Activated CD4-positive, alpha-beta T cell treated with anti-CD3 and anti-CD28 coated beads for 1 hour (primary cell): ENCODE results near the gene PGAP3.

ENCODE experiments used
- DNase-seq: peaks from one replicate; pipeline ENCODE4 v3.0.0-alpha.2; 2020

PGAP3 gene

DNA sequence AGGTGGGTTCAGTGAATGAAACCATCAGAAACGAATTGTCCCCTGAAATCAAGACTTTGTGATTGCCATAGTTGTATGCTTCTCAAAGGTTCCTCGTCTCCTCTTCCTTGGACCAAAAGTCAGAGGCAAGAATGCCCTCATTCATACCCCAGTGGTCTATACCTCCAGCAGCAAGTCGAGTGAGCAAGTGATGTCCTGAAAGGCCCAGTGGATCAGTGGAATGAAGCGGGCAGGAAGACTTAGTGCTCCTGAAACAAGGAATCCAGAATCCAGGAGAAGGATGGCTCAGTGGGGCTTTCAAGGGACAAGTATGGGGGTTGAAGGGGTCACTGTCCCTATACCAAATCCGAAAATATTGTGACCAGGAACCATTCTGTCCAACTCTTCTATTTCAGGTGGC lies 6.7 kb upstream of the PGAP3 start:
- DNase-seq, result no peak

DNA sequence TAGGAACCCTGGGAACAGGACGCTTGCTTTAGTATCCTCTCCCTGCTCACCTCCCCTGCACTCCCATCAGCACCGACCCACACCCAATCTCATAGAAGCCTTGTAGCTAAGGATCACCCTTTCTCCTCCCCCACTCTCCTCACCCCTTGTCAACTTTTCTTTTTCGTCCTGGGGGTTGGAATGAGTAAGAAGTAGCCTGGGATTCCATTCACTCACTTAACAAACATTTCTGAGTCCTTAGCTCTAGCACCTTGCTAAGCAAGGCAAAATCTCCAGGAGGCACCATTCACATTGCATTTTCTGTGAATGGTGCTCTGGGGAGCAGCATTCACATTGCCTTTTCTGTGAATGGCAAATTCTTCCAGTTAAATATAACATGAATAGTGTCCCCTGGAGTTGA lies 1.1 kb upstream of the PGAP3 start:
- no peak for DNase-seq

DNA sequence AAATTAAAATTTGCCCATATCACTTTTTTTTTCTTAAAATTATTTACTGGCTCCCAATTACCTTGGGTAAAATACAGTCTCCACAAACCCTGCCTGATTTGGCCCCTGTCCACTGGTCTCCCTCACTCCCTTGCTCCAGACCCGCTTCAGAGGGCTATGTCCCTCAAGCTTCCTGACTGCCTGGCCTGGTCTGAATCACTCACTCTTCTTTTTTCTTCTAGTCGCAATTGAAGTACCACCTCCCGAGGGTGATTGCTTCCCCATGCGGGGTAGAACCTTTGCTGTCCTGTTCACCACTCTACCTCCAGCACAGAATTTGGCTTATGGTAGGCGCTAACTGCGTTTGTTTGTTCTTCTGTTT lies 598 bp upstream of the PGAP3 start:
- no peak for DNase-seq

DNA sequence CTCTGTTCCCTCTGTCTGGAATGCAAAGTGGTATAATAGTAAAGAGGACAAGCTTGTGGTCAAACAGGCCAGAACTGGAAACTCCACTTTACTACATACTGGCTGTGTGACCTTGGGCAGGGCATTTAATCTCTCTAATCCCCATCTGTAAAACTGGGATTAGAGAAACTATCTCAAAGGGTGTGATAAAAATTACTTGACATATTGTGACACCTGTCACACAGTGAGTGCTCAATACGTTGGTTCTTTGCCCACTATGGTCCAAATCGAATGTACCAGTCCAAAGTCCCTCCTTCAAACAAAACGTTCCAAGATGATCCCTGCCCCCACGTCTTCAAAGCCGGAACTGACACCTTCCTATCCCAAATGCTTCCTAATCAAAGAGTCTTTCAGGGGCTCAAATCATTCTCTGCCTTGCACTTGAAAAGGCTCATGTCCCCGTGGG lies 734 bp downstream of the PGAP3 start:
- no peak for DNase-seq

DNA sequence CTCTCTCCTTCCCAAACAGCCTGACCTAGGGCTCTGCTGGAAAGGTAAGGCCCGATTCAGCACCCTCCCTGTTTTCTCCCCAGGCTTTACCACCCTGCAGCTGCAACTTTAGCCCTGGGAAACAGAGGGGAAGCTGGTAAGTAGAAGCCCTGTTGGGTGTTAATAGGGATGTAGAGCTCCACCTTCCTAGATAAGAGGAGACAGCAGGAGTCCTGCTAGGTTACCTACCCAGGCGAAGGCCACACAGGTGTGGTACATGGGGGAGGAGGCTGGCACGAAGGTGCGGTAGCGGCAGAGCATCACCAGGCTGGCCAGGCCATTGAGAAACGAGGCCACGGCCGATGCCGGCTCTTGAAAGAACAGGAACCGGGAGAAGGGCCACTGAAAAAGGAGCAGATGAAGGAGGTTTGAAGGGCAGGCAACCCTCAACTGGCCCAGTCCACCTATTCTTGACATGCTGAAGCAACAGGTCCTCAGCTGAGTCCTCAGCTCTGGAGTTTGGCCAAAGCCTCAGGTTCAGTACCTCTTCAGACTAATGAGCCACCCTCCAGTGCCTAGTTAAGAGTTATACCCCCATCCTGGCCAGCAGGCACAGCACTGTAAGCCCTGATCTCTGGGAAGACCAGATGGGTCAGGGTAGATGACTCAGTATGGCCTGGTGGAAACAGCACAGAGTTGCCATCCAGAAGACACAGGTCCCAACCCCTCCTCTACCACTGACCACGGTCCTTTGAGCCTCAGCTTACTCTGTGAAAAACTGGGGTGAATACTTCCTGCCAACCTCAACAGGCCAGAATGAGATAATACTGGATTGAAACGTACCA lies 3.3 kb downstream of the PGAP3 start:
- DNase-seq, result no peak

DNA sequence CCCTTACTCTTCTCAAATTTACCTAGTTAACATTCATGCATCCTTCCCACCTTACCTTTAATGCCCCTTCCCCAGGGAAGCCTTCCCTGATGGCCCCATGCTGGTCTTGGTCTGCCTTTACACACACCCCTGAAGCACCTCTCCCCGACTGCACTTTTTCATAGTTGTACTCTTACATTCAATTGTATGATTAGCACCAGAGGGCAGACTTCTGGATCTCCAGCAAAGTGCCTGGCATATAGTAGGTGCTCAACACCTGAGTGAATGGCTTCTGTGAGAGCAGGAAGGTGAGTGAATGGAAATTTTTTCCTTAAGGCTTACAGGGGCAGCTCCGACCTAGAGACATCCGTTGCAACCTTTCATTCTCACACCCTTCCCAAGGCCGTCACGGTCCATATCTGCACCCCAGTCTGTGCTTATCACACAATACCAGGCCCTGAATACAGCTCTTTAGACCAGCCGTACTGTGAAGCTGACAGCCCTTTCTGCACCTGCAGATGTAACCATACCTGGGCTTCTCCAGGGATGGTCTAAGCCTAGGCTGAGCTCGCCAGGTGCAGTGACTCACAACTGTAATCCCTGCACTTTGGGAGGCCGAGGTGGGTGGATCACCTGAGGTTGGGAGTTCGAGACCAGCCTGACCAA lies 4.4 kb downstream of the PGAP3 start:
- no peak for DNase-seq

DNA sequence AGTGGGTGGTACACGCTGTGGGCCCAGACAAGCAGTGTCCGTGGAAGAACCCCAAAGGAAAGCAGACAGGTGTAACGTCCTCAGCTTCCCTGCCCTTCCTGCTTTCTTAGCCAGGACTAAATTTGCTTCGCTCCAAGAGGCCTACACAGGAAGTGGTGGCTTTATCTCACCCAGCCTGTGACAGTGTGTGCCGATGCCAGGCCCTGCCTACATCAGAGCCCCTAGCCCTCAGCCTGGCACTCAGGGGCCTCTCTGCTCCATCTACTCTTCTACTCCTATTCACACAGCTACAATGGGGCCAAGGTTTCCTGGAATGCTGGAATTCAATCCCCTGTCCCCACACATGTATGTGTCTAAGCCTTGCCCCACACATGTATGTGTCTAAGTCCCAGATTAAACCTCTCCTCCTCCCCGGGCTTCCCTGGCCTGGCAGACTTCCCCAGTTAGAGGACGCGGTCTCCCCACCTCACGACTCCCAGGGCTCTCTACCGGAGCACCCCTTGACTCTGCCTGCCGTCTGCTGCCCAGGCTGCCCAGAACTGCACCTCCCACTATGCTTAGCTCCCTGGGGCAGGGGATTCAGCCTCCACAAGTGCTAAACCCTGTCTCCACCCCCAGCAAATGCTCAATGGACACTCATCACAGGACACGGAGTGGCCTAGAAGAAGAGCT lies 8.2 kb downstream of the PGAP3 start:
- DNase-seq, result no peak

DNA sequence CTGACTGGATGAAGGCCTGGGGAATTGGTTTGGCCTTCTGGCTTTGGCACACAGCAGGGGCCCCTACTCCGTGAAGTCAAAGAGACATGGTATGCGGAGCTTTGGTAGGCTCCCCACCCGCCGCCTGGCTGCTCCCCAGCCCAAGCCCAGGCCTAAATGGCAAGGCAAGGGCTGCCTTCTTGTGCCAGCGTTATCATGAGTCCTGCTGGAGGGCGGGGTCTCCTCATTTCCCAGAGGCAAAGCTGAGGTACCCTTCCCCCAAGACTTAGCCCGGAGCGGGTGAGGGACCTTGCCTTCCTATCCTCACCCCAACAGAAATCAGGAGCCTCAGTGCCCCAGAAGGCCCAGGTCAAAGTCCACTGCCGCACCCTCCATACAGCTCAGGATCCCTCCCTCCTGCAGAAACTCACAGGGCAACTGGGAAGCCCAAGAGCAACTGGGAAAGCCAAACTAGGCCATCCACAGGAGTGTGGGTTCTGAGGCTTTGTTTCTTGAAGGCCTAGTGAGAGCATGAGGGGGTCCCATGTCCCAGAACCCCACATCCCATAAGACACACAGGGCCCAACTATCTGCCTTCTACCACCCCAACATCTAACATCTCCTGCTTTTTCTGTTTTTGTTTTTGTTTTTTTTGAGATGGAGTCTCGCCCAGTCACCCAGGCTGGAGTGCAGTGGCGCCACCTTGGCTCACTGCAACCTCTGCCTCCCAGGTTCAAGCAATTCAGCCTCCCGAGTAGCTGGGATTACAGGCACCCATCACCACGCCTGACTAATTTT lies 9.3 kb downstream of the PGAP3 start:
- no peak for DNase-seq

DNA sequence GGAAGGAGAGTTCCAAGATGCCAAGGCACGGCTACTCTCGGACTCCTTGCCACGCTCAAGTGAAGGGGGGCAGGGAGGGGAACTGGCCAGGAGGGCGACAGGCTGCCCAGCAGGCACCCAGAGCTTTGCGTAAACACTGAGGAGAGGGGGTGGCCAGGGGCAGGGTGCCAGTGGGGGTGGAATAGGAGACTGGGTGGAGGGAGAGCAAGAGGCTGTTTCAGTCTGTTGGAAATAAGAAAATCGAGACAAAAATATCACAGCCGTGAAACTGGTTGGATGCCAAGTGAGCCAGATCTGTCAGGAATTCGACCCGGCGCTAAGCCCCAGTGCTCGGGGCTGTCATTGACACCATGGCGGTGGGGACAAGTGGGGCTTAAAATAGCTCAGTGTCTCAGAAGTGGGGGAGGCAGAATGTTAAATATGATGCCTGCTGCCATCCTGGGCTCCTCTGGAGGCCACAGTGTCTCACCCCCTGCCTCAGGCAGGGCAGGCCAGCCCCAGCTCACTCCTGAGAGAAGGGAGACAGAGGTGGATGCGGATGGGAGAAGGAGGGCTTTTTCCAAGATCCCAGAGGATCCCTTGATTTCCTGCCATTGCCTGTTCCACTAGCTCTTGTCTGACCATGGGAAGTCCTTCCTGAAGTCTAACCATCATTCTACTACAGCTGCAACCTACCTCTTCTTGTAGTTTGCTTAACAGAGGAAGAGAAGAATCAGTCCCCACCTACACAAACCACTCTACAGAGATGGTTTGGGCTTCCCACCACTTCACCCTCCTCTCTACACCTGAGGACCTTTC lies 10.1 kb downstream of the PGAP3 start:
- no peak for DNase-seq

DNA sequence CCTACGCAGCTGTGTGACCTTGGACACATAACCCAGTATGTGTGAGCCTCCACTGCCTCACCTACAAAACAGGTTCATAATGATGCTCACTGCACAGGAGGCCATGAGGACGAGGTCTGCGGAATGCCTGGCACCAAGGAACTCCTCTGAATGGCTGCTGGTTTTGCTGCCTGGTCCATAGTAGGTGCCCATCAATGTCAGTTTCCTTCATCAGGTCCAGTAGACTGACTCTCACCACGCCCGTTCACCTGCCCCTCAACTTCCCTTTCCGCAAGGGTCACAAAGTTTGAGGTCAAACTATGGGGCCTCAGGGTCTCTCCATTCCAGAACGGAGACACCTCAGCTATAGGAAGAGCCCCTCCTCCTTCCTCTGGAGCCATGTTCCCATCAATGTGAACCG lies 10.8 kb downstream of the PGAP3 start:
- DNase-seq, result no peak

DNA sequence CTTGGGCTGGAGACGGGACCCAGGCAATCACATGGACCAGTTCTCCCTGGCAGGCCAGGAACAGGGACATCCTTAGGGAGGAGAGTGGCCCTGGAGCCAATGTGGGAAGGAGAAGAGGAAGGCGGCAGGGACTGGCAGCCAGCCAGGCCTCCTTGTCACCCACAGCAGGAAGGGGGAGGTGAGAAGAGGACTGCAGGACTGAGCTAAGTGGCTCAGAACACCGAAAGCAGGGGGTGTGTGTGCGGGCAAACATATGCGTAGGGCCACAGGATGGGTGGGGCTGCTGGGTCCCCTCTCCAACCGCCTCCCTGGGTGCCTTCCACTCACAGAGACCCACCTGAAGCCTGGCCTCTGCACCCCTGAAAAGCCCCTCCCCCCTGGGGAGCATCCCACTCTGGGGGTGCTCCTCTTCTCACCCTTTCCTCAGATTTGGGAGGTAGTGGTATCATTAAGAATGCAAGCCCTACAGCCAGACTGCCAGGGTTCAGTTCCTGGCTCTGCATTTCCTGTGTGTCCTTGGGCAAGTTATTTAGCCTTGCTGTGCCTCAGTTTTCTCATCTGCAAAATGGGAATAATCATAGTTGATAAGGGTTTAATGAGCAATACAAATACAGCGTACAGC lies 11.5 kb downstream of the PGAP3 start:
- no peak for DNase-seq

DNA sequence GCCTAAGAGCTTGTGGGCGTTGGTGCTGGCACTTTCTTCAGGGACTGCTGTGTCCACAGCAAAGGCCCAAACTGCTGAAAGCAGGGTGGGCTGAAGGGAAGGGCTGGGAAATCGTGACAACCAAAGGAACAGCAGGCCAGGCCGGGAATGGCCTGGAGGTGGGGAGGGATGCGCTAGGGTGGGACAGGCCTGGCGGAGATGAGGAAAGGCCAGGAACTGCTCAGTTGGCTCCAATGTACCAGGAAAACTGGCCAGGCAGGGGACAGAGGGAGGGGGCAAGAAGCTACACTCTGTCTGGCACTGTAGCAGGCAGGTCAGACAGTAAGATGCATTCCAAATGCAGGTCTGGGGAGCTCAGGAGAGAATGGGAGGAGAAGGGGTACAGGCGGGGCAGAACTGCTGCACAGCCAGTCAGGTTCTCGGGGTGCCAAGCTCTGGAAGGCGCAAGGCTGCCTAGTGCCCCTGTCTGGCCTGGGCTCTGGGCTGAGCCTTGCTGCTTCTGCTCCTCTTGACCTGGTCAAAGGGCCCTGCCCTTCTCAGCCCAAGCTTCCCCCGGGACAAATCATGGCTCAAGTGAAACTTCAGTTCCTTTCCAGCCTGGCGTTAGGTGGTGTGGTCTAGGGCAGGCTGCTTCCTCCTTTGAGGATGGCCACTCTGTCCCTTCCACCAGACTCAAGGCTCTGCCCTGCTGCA lies 12.3 kb downstream of the PGAP3 start:
- no peak for DNase-seq

DNA sequence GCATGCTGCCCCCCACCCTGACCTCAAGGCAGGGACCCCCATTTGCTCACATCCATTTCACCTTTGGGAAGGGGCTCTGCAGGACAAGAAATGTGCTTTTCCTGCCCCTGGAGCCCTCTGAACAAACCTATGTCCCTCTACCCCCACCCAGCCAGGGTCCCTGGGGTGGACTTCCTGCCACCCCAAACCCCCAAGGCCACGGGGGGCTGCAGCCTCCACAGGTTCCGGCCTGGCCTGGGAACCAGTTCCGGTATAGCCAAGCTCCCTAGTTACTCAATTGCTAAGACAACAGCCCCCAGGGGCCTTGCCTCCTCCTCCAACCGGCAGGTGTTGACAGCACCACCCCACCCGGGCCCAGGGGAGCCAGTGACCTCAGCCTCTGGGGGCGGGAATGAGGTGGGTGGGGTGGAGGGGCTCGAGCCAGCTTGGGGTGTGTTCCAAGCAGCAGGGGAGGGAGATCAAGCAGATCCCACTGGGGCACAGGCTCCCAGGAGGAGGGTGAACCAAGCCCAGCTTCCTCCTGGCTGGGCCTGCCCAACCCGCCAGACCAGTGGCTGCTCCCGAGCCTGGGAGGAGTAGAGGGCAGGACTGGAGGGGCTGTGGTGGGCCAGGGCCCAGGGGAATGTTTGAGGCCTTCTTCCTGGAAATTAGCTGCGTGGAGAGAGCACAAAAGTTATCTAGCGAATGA lies 13.0 kb downstream of the PGAP3 start:
- DNase-seq, result no peak

DNA sequence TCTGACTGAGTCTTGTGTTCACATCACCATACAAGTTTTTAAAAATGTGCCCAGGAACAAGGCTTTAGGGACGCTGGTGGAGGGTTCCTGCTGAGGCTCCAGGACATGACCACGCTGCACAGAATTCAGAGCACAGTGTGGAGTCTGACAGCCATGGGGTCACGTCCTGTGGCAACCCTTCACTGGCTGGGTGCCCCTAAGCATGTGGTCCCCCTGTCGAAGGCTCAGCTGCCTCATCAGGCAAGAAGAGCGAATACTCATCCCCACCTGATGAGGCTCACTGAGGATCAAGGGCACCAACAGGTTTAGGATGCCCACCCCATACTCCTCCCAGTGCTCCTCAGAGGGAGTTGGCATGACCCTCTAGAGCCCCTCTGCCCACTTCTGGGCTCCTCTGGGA lies 13.7 kb downstream of the PGAP3 start:
- DNase-seq, result no peak

DNA sequence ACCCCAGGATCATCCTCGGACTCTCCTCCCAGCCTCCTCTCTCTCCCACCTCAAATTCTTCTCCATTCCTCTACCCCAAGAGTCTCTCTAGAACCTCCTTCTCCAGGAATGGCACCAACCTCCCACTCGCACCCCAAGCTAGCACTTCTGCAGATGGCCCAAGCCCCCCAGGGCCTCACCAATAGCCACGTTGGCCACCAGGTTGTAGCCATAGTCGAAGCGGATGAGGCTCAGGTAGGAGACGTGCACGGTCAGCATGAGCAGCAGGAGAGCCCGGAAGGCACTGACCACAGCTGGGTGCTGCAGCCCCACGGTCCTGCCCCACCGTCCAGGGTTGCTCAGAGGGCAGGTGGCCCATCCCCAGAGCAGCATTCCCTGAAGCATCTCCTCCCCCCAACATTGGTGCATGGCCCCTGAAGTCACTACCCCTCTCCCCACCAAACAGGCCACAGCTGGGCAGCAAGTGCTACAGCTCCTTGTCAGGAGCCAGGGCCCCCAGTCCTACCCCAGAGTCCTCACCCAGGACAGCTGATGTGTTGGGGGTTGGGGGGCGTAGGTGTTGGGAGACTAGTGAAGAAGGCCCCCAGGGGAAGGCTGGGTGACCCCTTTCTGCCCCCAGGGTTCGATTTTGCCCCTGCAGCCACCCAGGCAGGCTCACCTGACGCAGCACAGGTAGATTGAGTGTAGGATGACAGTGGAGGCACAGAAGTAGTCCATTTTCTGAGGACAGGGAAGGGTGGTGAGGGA lies 14.3 kb downstream of the PGAP3 start:
- no peak for DNase-seq

DNA sequence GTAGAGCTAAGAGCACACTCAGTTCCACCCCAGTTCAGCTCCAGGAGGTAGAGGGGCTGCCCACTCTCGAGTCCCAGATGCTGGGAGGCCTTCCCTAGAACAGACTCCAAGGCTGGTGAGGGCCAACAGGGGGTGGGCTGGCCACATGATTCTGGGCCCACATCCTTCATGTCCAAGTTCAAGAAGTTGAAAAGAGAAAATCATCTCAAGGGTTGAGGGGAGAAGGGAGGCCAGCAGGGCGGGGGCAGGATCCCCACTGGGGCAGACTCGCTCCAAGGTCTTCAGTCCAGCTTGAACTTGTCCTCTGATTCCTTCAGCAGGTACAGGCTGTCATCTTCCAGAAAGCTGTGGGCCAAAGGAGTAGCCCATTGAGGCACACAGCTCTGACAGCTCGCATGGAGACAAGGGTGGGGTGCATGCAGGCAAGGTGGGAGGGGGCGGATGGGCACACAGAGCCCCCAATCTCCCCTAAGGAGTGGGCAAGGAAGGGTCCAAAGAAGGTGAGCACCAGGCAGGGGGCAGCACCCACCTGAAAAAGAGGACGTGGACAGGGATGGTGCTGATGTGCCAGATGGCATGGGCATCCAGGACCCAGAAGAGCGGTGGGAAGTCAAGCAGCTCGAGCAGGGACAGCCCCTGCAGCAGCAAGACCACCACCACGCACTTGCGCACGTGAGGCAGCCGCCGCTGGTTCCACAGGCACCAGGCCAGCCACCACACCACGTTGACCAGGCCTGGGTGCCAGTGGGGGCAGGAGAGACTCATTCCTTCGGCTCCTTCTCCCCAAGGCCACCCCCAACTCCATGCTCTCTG lies 15.1 kb downstream of the PGAP3 start:
- no peak for DNase-seq

DNA sequence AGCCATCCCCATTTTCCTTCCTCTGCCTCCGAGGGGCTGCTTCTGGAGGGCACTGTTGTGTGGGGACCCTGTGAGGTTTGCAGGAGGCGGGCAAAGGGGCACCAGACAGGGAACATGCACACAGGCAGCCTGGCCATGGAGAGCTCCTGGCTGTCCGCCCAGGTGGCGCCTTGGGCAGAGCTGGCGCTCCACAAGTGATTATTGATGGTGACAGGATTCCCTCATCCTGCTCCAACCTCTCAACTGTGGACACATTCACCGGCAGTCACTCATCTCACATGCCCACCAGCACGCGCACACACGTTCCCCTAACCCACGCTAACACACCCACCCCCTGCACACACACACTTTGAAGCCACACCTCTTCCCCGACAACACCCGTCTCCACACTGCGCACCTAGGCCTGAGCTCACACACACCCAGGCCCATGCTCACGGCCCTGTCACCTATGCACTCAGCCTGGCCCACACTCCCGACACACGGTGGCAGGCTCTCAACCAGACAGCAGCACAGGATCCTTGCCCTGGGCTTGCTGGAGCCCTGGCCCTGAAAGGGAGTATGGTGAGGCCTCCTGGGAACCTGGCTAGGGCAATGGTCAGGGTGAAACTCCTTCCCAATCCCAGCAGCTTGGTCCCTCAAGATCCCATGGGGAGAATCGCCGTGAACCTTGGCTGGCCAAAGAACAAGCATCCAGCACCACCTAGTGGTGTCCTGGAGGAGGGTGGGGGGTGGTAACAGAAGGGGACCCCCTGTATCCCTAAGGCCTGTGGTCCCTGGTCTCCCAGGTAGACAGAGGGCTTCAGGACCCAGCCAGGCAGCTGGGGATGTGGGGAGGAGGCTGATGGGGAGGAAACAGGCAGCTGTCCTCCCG lies 16.0 kb downstream of the PGAP3 start:
- no peak for DNase-seq

DNA sequence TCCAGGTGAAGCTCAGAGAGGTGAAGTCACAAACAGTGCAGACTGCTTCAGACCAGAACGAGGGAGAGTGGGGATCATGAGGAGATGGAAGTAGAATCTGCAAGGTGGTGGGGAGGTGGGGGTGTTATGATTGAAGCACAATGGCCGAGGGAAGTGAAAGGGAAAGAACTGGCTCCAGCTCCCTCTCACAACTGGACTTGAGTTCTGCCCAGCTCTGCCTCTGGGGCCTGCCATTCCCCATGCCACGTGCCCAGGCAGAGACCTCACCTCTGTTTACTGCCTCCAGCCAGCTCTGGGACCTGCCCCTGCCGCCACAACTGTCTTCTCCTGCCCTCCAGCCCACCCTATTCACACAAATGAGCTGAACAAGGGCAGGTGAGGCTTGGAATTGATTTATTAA lies 17.1 kb downstream of the PGAP3 start:
- no peak for DNase-seq
